Lung microvascular endothelial cell (primary cell): Measurements from ENCODE around the gene B4GALT4. TPM values are rescaled to one million over a fixed set of nuclear protein-coding genes. Genes with fewer than 3 reads are reported as not detected.
"Not testable (repeated sequence)": the region's sequence is repeated elsewhere in the genome, so short reads cannot be mapped to it uniquely, and the experiment has no call there.

Source experiments
- DNase-seq, 2 donors: peaks; one replicate each; pipeline versions ENCODE4 v3.0.0 to v3.0.0-alpha.2; 2010; ENCODE audit warnings: low read depth in 2 of 2
- total RNA-seq: library from RNA; depleted of rRNA; stranded (reverse); fragments of >200 nt; gene quantifications from 2 replicates; pipeline ENCODE4 v1.2.1, GENCODE V29; 2014

B4GALT4 gene, protein sequence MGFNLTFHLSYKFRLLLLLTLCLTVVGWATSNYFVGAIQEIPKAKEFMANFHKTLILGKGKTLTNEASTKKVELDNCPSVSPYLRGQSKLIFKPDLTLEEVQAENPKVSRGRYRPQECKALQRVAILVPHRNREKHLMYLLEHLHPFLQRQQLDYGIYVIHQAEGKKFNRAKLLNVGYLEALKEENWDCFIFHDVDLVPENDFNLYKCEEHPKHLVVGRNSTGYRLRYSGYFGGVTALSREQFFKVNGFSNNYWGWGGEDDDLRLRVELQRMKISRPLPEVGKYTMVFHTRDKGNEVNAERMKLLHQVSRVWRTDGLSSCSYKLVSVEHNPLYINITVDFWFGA
- 3.0 and 3.5 TPM in 2 replicates for total RNA-seq

DNA sequence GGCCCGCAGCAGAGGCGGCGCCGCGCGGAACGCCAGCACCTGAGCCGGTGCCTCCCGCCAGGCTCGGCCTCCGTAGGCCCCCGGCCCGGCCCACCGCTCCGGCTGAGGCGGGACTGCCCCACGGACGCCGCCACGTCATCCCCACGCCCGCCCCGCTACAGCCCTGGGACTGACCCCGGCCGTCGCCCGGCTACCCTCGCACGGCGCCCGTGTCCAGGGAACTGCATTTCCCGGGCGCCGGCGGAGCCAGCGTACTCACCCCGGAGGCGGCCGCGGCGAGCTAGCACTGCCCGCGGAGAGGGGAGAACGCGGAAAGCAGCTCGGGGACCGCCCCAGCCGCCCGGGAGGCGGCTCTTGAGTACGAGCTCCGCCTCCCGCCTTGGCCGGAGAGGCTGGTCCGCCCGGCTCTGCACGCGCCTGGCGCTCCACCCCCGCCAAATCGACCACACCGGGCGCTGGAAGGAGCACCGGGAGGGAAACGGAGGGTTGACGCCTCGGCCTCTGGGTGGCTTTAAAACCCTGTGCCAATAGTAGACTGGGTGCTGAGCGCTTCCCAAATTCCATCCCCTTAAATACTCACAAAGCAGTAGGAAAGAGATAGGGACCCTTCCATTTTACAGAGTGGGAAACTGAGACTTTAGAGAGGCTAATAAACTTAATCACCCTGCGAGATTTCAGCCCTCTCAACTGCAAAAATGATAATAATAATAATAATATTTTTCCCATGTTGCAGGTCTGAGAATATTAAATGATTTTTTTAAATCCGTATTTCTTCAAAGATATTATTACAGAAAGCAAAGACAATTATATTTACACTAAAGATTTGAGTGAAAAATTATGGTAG, at the start of gene B4GALT4:
Gene B4GALT4, minus strand, starts transcription at position 288 of the 844 bp plus-strand sequence. CDS start 10,779 bp downstream, outside the sequence.
- peak; percentile 85 for DNase-seq

DNA sequence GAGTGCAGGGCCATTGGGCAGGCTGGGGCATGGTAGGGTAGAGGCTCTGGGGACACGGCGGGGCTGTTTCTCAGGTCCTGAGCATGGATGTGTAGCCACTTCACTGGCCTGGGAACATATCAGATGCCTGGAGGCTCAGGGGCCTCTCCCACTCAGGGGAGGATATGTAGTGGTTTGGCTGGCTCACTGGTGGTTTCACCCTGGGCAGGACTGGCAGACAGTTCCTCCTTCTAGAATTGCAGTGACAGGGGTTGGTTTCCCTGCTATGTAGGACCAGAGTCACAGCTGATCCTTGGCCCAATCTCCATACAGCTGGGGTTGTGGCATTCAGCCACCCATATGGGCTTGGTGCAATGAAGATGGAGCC, 48.7 kb upstream of the B4GALT4 start:
- DNase-seq = no peak

DNA sequence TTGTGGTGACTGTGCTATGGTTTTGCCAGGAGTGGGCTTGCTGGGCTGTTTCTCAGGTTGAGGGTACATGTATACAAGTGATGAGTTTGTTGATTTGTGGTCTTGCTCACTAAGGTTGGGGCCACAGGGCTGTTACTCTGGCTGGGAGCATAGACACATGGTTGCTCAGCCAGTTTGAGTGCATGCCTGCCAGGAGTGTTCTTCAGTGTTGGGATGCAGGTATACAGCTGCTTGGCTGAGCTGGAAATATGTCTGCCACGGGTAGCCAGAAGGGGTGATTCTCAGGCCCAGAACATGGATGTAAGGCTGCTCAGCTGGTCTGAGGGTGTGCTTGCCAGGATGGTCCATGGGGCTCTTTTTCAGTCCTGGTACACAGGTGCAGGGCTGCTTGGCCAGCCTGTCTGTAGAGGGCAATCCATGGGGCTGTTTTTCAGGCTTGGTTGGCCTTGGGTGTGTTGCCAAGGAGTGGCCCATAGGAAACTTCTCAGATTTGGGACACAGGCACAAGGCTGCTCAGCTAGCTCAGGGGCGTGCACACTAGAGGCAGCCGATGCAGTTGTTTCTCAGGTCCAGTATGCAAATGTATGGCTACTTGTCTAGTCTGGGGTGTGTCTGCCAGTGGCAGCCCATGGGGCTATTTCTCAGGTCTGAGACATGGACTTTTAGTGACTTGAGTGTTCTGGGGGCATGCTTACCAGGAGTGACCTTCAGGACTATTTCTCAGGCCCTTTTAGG, 48.2 kb upstream of the B4GALT4 start:
- DNase-seq = no peak

DNA sequence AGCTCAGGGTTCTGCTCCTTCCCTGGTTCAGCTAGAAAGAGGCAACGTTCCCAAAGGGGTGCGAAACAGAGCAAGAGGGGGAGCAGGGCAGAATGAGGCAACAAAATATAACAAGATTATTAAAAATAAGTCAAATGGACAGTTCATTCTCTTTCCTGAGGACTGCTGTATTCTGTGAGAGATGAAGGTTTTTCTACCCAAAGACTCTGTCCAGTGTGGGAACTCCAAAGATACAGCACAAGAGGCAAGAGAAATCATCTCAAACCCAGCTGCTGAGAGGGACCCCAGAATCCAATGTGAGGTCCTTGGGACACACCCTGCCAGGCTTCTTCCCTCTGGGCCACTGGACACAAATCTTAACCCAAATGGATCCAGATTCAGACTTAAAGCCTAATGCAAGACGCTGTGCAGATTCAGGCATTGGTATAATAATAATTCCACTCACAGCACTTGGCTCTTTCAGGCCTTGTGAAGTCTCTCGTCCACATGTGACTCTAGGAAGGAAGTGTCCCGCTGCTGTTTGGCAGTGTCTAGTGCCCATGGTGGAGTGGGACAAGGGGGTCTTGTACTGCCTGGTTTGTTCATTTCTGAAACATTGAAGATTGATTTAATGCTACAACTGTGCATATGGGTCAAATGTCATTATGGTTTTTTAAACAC, 39.0 kb upstream of the B4GALT4 start:
- peak in 1 of 2 donors; percentile 59 for DNase-seq

DNA sequence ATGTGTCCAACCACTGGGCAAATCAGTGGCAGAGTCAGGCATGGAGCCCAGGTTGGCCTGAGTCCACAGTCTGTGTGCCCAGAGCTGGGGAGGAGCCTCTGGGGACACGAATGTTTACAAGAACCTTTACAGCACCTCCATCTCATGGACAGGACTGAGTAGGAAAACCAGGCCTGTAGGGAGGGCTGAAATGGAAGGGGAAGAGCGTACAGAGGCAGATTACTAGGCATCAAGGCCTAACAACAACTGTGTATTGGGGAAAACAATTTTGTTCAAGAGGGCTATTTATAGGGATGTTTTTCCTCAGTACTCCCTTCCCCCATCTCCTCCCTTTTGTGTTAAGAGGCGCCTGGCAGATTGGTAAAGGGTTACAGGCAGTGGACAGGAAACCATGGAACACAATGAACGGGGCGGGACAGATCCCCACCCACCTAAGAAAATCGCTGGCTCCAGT, 38.5 kb upstream of the B4GALT4 start:
- DNase-seq = peak; percentile 79 to 84

DNA sequence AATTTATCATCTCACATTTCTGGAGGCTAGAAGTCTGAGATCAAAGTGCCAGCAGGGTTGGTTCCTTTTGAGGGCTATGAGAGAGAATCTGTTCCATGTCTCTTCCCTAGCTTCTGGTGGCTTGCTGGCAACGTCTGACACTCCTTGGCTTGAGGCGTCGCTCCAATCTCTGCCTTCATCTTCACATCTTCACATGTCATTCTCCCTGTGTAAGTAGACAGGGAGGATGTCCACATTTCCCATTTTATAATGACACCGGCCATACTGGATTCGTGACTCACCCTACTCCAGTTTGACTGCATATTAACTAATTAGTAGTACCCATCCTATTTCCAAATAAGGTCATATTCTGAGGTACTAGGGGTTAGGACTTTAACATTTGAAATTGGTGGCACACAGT, 36.0 kb upstream of the B4GALT4 start:
- DNase-seq = no peak

DNA sequence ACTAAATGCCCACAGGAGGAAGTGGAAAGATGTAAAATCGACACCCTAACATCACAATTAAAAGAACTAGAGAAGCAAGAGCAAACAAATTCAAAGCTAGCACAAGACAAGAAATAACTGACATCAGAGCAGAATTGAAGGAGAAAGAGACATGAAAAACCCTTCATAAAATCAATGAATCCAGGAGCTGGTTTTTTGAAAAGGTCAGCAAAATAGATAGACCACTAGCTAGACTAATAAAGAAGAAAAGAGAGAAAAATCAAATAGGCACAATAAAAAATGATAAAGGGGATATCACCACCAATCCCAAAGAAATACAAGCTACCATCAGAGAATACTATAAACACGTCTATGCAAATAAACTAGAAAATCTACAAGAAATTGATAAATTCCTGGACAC, 29.5 kb upstream of the B4GALT4 start:
- not testable (repeated sequence) for DNase-seq

DNA sequence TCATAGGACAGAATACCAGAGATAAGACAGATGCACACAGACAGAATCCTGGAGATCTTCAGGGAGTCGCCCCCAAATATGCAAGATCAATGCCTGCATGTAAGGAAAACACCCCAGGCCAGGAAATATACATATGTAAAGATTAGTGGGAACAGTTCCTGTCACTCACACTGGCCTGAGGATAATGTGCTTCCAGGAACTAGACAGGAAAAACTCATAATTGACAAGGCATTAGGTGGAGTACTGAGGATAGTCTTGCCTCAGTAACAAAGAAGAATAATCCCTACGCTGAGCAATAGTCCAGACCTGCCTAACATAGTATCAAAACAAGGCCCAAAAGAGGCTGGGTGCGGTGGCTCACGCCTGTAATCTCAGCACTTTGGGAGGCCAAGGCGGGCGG, 20.4 kb upstream of the B4GALT4 start:
- DNase-seq = no peak

DNA sequence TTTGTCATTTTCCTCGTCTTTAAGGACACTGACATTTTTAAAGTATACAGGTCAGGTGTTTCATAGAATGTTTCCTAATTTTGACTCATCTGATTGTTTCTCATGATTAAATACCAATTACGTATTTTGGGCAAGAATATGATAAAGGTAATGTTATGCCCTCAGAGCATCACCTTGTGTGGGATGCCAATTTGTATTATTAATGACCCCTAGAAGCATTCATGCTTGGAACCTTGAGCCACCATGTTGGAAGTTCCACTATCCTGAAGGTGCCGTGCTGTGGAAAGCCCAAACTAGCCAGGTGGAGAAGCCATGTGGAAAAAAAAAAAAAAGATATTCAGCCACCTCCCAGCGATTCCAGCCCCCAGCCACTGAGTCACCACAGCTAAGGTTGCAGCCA, 19.1 kb upstream of the B4GALT4 start:
- no peak for DNase-seq

DNA sequence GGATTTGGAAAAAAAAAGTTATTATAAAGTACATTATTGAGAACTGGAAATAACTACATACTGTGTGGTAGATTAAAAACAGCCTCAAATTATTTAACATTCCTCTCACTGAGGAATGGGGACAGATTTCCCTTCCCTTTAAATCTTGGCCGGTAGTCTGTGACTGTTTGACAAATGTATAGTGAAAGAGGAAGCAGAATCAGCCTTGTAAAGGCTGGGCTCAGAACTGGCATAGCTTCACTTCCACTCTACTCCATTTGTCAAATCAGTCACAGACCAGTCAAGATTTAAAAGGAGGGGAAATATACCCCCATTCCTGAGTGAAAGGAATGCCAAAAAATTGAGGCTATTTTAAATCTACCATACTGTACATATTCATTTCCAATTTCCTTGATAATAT, 18.2 kb upstream of the B4GALT4 start:
- DNase-seq = peak; percentile 17 to 26

DNA sequence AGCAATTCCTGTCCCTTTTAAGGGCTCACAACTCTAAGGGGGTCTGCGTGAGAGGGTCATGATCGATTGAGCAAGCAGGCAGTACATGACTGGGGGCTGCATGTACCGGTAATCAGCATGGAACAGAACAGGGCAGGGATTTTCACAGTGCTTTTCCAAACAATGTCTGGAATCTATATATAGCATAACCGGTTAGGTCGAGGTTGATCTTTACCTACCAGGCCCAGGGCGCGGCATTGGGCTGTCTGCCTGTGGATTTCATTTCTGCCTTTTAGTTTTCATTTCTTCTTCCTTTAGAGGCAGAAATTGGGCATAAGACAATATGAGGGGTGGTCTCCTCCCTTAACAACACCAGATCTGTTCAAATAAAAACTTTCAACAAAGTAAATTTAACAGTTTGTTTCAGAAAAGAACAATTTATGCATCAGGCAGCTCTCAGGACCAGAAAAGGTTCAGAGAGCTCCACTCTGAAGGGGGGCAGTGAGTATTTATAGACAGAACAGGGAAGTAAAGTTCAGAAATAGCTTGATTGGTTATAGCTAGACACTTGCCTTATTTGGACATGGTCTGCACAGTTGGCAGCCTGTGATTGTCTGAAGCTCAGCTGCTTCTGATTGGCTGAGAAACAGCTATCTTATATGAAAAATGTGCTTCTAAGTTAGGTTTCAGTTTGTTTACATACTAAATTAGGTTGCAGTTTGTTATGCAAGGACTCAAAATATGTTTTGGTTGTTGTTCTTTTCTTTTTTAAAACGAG, 17.2 kb upstream of the B4GALT4 start:
- DNase-seq = peak; percentile 17 to 30

DNA sequence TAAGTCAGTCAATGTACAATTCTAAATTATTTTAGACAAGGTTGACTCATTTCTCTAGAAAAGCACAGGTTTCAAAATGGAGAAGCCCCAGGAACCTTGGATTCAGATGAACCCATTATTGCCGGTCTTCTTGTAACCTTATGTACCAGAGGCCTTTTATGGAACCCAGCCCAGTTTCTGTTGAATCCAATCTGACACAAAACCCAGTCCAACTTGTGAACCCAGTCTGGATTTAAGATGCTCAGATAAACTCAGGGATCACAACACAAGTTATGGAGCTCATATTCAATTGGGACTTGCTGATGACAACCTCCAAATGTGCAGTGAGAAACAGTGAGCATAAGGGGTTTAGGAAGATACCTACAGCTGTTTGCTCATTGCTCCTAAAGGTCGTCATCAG, 16.4 kb upstream of the B4GALT4 start:
- DNase-seq = no peak

DNA sequence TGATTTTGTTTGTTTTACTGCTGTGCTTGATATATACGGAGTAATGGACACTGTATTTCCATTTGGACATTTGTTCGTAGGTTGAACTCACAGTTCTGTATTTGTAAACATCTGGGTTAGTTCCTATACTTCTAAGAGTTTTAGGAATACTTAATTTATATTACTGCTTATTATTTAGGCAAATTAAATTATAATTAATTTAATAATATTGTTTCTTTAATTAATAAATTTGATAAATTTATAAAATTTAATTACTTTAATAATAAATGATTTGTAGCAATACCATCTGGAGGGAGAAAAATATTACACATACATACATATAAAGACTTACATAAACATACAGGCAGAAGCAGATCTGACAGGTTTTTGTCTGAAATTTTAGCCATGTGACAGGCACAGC, 14.5 kb upstream of the B4GALT4 start:
- no peak for DNase-seq

DNA sequence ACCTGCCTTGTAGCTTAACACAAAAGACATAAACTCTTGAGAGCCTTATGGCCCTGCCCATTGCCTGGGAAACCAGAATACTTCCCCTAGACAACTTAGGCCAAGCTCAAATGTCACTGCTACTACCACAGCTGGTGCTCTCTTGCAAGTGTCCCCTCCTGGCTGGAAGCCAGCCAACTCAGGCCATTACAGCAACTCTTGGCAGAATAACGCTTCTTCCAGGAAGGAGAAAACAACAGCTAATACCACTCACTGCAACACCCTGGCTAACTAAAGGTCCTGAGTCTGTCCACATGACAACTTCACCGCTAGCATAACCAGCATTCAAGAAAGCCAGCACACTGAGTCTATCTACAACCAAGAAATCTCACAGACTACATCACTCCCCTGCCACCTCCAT, 5.1 kb upstream of the B4GALT4 start:
- DNase-seq = no peak

DNA sequence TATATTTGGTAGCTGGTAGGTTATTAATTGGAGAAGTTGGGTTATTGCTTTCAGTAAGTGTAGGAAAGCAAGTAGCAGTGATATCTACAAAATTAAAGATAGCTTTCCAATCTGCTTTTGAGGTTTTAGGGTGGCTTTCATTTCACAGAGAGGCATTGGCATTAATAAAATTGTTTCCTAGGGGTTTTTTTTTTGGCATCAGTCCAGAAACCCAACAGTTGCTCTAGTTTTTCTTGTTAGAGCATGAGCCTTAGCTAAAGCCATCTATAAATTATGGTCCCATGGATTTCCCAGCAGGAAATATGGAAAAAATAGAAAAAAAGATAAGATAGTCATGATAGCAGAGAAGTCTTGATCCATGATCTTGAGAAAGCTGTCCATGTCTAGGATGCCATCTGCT, 3.0 kb upstream of the B4GALT4 start:
- DNase-seq = no peak

DNA sequence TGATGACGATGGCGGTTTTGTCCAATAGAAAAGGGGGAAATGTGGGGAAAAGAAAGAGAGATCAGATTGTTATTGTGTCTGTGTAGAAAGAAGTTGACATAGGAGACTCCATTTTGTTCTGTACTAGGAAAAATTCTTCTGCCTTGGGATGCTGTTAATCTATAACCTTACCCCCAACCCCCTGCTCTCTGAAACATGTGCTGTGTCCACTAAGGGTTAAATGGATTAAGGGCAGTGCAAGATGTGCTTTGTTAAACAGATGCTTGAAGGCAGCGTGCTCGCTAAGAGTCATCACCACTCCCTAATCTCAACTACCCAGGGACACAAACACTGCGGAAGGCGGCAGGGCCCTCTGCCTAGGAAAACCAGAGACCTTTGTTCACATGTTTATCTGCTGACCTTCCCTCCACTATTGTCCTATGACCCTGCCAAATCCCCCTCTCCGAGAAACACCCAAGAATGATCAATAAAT, 2.4 kb upstream of the B4GALT4 start:
- DNase-seq = not testable (repeated sequence)

DNA sequence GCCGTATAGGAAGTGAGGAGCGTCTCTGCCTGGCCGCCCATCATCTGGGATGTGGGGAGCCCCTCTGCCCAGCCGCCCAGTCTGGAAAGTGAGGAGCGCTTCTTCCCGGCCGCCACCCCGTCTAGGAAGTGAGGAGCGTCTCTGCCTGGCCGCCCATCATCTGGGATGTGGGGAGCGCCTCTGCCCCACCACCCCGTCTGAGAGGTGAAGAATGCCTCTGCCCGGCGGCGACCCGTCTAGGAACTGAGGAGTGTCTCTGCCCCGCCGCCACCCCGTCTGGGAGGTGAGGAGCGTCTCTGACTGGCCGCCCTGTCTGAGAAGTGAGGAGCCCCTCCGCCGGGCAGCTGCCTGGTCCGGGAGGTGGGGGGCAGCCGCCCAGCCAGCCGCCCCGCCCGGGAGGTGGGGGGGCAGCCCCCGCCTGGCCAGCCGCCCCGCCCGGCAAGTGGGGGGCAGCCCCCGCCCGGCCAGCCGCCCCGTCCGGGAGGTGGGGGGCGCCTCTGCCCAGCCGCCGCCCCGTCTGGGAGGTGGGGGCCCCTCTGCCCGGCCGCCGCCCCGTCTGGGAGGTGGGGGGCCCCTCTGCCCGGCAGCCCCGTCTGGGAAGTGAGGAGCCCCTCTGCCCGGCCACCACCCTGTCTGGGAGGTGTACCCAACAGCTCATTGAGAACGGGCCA, 1.8 kb upstream of the B4GALT4 start:
- DNase-seq = not testable (repeated sequence)

DNA sequence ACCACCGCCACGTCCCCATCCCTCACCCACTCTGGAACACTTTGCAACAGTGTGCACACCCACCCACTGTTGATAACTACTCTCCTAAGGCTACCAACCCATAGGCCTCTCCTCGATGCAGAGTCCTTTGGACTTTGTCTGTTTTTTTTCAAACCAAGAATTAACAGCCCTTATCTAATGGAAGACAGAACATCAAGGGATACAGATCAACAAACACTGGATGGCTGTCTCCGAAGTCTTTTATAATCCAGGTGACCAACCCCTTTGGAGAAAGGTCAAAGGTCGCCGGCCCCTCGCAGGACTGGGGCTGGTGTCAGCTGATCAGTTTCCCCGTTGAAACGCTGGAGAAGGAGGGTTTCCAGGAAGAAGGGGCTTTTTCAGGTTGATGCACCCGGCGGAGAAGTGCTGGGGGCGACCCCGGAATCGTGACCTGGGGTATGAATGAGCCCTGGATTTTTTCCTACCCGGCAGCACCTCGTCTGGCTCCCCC, 532 bp downstream of the B4GALT4 start:
- no peak for DNase-seq

DNA sequence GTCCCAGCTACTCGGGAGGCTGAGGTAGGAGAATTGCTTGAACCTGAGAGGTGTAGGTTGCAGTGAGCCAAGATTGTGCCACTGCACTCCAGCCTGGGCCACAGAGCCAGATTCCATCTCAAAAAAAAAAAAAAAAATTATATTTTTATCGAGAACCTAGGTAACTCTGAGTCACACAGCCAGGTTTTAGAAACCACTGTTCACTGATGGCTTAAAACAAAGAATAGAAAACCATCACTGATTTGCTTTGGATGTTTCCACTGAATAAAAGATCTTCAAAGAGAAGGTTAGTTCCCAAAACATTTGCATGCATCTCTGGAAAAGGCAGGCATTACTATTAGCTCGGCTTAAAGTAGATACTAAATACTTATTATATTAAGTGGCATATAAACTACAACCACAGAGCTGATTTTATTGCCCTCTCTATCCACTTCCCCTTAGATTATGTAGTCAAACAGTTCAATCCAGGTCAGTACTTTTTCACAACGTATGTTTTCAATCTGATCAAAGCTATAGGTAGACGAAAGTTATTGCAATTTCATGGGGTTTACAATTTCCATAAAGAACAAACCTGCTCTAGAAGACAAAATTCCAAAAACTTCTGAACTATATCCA, 1.4 kb downstream of the B4GALT4 start:
- no peak for DNase-seq
